ENCODE data around the gene ADAP2.

DNA sequence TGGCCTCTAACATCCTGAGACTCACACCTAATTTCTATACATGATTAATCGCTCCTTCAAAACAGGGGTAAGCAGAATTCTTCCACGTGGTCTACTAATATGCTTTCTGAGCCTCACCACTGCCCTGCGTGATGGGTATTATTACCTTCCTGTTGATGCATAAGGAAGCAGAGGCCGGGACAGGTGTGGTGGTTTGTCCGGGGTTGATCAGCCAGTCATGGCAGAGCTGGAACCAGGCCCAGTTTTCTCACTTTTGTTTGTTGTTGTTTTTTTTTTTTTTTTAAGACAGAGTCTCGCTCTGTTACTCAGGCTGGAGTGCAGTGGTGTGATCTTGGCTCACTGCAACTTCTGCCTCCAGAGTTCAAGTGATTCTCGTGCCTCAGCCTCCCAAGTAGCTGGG, 80.3 kb downstream of the ADAP2 start:
- TF ChIP-seq CTCF (conservative IDR thresholded peaks at IDR 0.05; ENCODE audit: low read depth in 2 of 2), result no peak
- no peak for TF ChIP-seq EZH2 (IDR thresholded peaks at IDR 0.05; ENCODE audit: low read depth, unreplicated experiment)
- no peak for TF ChIP-seq ZNF331 (CRISPR knock-in tag; IDR thresholded peaks at IDR 0.05; ENCODE audit: low read depth)
- no peak for TF ChIP-seq ZNF114 (CRISPR knock-in tag; IDR thresholded peaks at IDR 0.05)
- TF ChIP-seq POLR2AphosphoS5 (IDR thresholded peaks at IDR 0.05; ENCODE audit: low read depth), result no peak
- no peak for TF ChIP-seq REST (IDR thresholded peaks at IDR 0.05; ENCODE audit: unreplicated experiment)
- TF ChIP-seq ETS1 (IDR thresholded peaks at IDR 0.05), result no peak
- no peak for TF ChIP-seq EZH2phosphoT487 (IDR thresholded peaks at IDR 0.05; ENCODE audit: unreplicated experiment)
- TF ChIP-seq CREB1 (CRISPR knock-in tag; IDR thresholded peaks at IDR 0.05; ENCODE audit: low read depth), result no peak
- TF ChIP-seq STAT1 (IDR thresholded peaks at IDR 0.05; ENCODE audit: unreplicated experiment), result no peak
- TF ChIP-seq JUNB (IDR thresholded peaks at IDR 0.05; ENCODE audit: unreplicated experiment), result no peak

Data from GM23338 (cell line).